ENCODE data around the gene FAM89B.

DNA sequence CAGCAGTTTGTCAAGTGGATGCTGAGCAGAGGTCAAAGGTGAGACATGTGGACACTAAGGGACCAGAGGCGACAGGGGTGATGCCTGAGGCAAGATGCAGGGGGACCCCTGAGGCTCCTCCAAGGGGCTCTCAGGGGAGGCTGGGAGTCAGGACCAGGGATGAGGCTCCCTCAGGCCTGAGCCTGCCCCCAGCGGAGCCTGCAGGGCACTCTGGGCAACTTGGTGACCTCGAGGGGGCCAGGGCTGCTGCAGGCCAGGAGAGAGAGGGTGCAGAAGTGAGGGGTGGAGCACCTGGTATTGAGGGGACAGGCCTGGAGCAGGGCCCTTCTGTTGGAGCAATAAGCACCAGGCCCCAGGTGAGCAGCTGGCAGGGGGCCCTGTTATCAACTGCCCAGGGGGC is 9.6 kb downstream of the FAM89B start:
- TF ChIP-seq, protein P1, sequence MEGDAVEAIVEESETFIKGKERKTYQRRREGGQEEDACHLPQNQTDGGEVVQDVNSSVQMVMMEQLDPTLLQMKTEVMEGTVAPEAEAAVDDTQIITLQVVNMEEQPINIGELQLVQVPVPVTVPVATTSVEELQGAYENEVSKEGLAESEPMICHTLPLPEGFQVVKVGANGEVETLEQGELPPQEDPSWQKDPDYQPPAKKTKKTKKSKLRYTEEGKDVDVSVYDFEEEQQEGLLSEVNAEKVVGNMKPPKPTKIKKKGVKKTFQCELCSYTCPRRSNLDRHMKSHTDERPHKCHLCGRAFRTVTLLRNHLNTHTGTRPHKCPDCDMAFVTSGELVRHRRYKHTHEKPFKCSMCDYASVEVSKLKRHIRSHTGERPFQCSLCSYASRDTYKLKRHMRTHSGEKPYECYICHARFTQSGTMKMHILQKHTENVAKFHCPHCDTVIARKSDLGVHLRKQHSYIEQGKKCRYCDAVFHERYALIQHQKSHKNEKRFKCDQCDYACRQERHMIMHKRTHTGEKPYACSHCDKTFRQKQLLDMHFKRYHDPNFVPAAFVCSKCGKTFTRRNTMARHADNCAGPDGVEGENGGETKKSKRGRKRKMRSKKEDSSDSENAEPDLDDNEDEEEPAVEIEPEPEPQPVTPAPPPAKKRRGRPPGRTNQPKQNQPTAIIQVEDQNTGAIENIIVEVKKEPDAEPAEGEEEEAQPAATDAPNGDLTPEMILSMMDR (IDR thresholded peaks at IDR 0.05): no peak
- TF ChIP-seq POLR2A (IDR thresholded peaks at IDR 0.05) (no peak), POLR2AphosphoS5 (IDR thresholded peaks at IDR 0.05) (no peak)
